ENCODE data around the gene STK10.

GRCh38 chr5:172045315-172045632 lies 142.8 kb downstream of the STK10 start:
- TF ChIP-seq ZNF274 (IDR thresholded peaks at IDR 0.05; ENCODE audit: low read depth, low read length) (no peak), SUZ12 (IDR thresholded peaks at IDR 0.05; ENCODE audit: extremely low read depth, insufficient read depth, insufficient read length) (no peak), YY1 (IDR thresholded peaks at IDR 0.05; ENCODE audit: insufficient read depth, insufficient read length) (no peak)
